Endothelial cell of umbilical vein (primary cell): Measurements from ENCODE around the gene IDUA. TPM values are rescaled to one million over a fixed set of nuclear protein-coding genes. Genes with fewer than 3 reads are reported as not detected.

Experiments
- BruUV-seq: library from RNA; stranded (reverse); fragments of 400-500 nt; replicated peaks from 2 replicates; lab custom pipeline; 2021; lab: Mats Ljungman, UMichigan
- CTCF ChIA-PET: fragments of 300-600, 350-600 bp; sonication (Branson Sonifier 250); formaldehyde crosslinking; loops from one replicate; lab custom pipeline; 2021; ENCODE audit warnings: antibody characterized with exemption, inconsistent platforms; lab: Charles Lee
- POLR2A ChIA-PET: fragments of 300-600, 350-600 bp; sonication (Branson Sonifier 250); formaldehyde crosslinking; loops from one replicate; lab custom pipeline; 2021; ENCODE audit warnings: antibody characterized with exemption, inconsistent platforms; lab: Charles Lee
- DNase-seq: peaks from one replicate; pipeline ENCODE4 v3.0.0-alpha.2; 2011; ENCODE audit warnings: low read depth, low spot score
- FAIRE-seq: peaks from 2 replicates; lab custom pipeline; 2011; peaks lifted over from hg19 to GRCh38; lab: Jason Lieb, UNC
- H2AFZ ChIP-seq: 2 replicates; pipeline ENCODE4 v1.6.0; 2012; ENCODE audit warnings: low read depth, low read length, control low read depth, inconsistent platforms
- H3K27ac ChIP-seq: 2 replicates; pipeline ENCODE4 v1.5.1; 2011; ENCODE audit warnings: low read depth, mild to moderate bottlenecking, control low read depth, low read length, moderate library complexity; ENCODE audit not compliant: insufficient read depth
- H3K27me3 ChIP-seq, 2 experiments: 2 replicates each; pipeline versions ENCODE4 v1.6.0 to v1.6.1; 2011; ENCODE audit warnings: low read length in 2 of 2, mixed read lengths in 1 of 2; ENCODE audit not compliant: control insufficient read depth in 2 of 2, insufficient read depth in 2 of 2
- H3K36me3 ChIP-seq, 2 experiments: 2 replicates in 1 of 2; 3 replicates in 1 of 2; pipeline ENCODE4 v1.5.1; 2011; ENCODE audit warnings: low read length in 2 of 2, mild to moderate bottlenecking in 1 of 2, moderate library complexity in 1 of 2; ENCODE audit not compliant: control insufficient read depth in 2 of 2, insufficient read depth in 2 of 2; ENCODE audit errors: extremely low read depth in 1 of 2
- H3K4me1 ChIP-seq: 3 replicates; pipeline ENCODE4 v1.5.1; 2011; ENCODE audit warnings: mild to moderate bottlenecking, low read length; ENCODE audit not compliant: control insufficient read depth, insufficient read depth; ENCODE audit errors: extremely low read depth
- H3K4me2 ChIP-seq: 2 replicates; pipeline ENCODE4 v1.6.1; 2011; ENCODE audit warnings: low read length, control low read depth, mixed read lengths; ENCODE audit not compliant: insufficient read depth
- H3K4me3 ChIP-seq, 3 experiments: fragments of 200-600 bp in 1 of 3; sonication (generic), shearing (Covaris generic) in 1 of 3; replicated peaks in 1 of 3; 2 replicates each; pipeline ENCODE4 v1.5.1; 2011 to 2016; ENCODE audit warnings: control low read depth in 3 of 3, low read length in 3 of 3, mild to moderate bottlenecking in 2 of 3, inconsistent platforms in 1 of 3, low read depth in 1 of 3, moderate library complexity in 1 of 3; ENCODE audit not compliant: insufficient read depth in 1 of 3
- H3K79me2 ChIP-seq: 2 replicates; pipeline ENCODE4 v1.6.0; 2012; ENCODE audit warnings: low read length, inconsistent platforms; ENCODE audit not compliant: control insufficient read depth, insufficient read depth
- H3K9ac ChIP-seq: replicated peaks from 2 replicates; pipeline ENCODE3; 2011; ENCODE audit warnings: low read length, control low read depth; ENCODE audit not compliant: insufficient read depth; ENCODE audit errors: extremely low read depth
- H3K9me1 ChIP-seq: replicated peaks from 3 replicates; pipeline ENCODE4 v1.6.0; 2011; ENCODE audit warnings: mild to moderate bottlenecking, low read length; ENCODE audit not compliant: control insufficient read depth, insufficient read depth; ENCODE audit errors: extremely low read depth
- H3K9me3 ChIP-seq: replicated peaks from 2 replicates; pipeline ENCODE4 v1.5.1; 2012; ENCODE audit warnings: low read length, inconsistent platforms; ENCODE audit not compliant: control insufficient read depth, insufficient read depth
- H4K20me1 ChIP-seq: replicated peaks from 2 replicates; pipeline ENCODE3; 2011; ENCODE audit warnings: mild to moderate bottlenecking, low read length; ENCODE audit not compliant: control insufficient read depth, insufficient read depth; ENCODE audit errors: extremely low read depth
- FOS ChIP-seq: IDR thresholded peaks from 2 replicates; pipeline ENCODE4 v1.6.1; 2011; ENCODE audit warnings: mild to moderate bottlenecking, low read length, moderate library complexity, borderline replicate concordance; ENCODE audit not compliant: insufficient read depth
- JUN ChIP-seq: IDR thresholded peaks from 2 replicates; pipeline ENCODE4 v1.6.1; 2011; ENCODE audit warnings: borderline replicate concordance, low read depth; ENCODE audit not compliant: insufficient read length, insufficient read depth
- POLR2AphosphoS5 ChIP-seq: IDR thresholded peaks from 2 replicates; pipeline ENCODE4 v1.6.1; 2012; ENCODE audit warnings: low read depth, mild to moderate bottlenecking, control low read depth, low read length, moderate library complexity; ENCODE audit not compliant: insufficient read depth
- dilution Hi-C: fragments of 300-500 bp; cut with MboI; formaldehyde crosslinking; loops from one replicate; pipeline ENCODE4 v1.15.0; 2019; ENCODE audit warnings: low sequenced_read_pairs; ENCODE audit not compliant: extremely low pct_ligation_motif_present
- intact Hi-C: fragments of 100-400 bp; cut with micrococcal nuclease; formaldehyde crosslinking; loops from one replicate; pipeline ENCODE4 v1.10.0; 2022
- polyA plus RNA-seq, 4 experiments: library from polyadenylated mRNA; depleted of rRNA in 3 of 4; stranded (reverse) in 3 of 4; unstranded in 1 of 4; fragments of >200 nt; gene quantifications; 2 replicates each; pipeline versions ENCODE4 v1.2.1 to v1.2.3, GENCODE V29; 2011 to 2012; ENCODE audit warnings: missing spikeins in 1 of 4
- total RNA-seq: library from RNA; stranded (reverse); gene quantifications from 2 replicates; pipeline ENCODE4 v1.2.3, GENCODE V29; 2021

IDUA gene
- total and polyA plus RNA-seq, 2 donors (not counting 3 experiments of a cell fraction or from before 2014, with no cell fraction given) = 19.1 to 34.1 TPM

GRCh38 chr4:1038948-1039492, 52.2 kb downstream of the IDUA start:
- Histone ChIP-seq H3K9ac (no peak overlapping the region), H3K4me3 (no peak overlapping the region), H3K79me2 (no peaks in the 10 kb centered on the region), H3K9me3 (no peaks in the 10 kb centered on the region), H3K27me3 (no peaks in the 10 kb centered on the region), H3K4me2 (no peak overlapping the region), H3K36me3 (no peaks in the 10 kb centered on the region), H3K9me1 (no peaks in the 10 kb centered on the region), H3K4me1 (peaks cover 9% of the 10 kb centered on the region), H2AFZ (no peak overlapping the region), H4K20me1 (no peaks in the 10 kb centered on the region), H3K27ac (no peak overlapping the region)
- FAIRE-seq = no peak
- no peak for TF ChIP-seq JUN
- intact Hi-C loops = no loop called here
- POLR2A ChIA-PET = no interaction called here
- BruUV-seq = no TSS peak
- CTCF ChIA-PET = no interaction called here
- dilution Hi-C loops = no loop called here
- no peak for DNase-seq

GRCh38 chr4:1039493-1040343, 52.9 kb downstream of the IDUA start:
- H3K9me1 ChIP-seq = no peaks in the 10 kb centered on the region
- CTCF ChIA-PET = no interaction called here
- POLR2A ChIA-PET = no interaction called here

More at GRCh38 chr4:1039493-1040343, 52.9 kb downstream of the IDUA start:
- Histone ChIP-seq H4K20me1 (no peaks in the 10 kb centered on the region), H3K9ac (no peak overlapping the region), H3K36me3 (no peaks in the 10 kb centered on the region), H3K79me2 (no peaks in the 10 kb centered on the region), H3K4me2 (no peak overlapping the region), H3K27me3 (no peaks in the 10 kb centered on the region), H3K9me3 (no peaks in the 10 kb centered on the region), H3K4me1 (peaks cover 16% of the 10 kb centered on the region), H3K27ac (no peak overlapping the region), H3K4me3 (no peak overlapping the region), H2AFZ (no peak overlapping the region)
- no peak for DNase-seq
- intact Hi-C loops (no loop called here), dilution Hi-C loops (no loop called here)
- BruUV-seq = no TSS peak
- no peak for TF ChIP-seq POLR2AphosphoS5
- no peak for TF ChIP-seq FOS
- FAIRE-seq = no peak
